Naive B cell (primary cell): Measurements from ENCODE around the gene TAAR9. TPM values are rescaled to one million over a fixed set of nuclear protein-coding genes. Genes with fewer than 3 reads are reported as not detected.

Source experiments
- ATAC-seq, 2 donors: fragments of 150-1000 bp; cut with Tn5 transposase; 2 replicates each; pipeline ENCODE4 v1.10.0; 2021; ENCODE audit warnings: low read depth in 2 of 2, mild to moderate bottlenecking in 2 of 2, moderate library complexity in 2 of 2
- DNase-seq: peaks from one replicate; pipeline ENCODE4 v3.0.0; 2022
- H3K27ac Mint-ChIP-seq, 6 donors: one replicate each; pipeline ENCODE4 v1.8.0; 2020 to 2022; ENCODE audit warnings: mild to moderate bottlenecking in 6 of 6, mixed read lengths in 6 of 6, moderate library complexity in 5 of 6, inconsistent platforms in 2 of 6
- H3K27me3 Mint-ChIP-seq, 3 donors: one replicate each; pipeline ENCODE4 v1.8.0; 2021 to 2022; ENCODE audit warnings: mixed read lengths in 3 of 3, mild to moderate bottlenecking in 1 of 3
- H3K36me3 Mint-ChIP-seq, 2 donors: one replicate each; pipeline ENCODE4 v1.8.0; 2020 to 2022; ENCODE audit warnings: mixed read lengths in 2 of 2, inconsistent platforms in 1 of 2, mild to moderate bottlenecking in 1 of 2
- H3K4me1 Mint-ChIP-seq, 3 donors: one replicate each; pipeline ENCODE4 v1.8.0; 2020 to 2022; ENCODE audit warnings: mixed read lengths in 3 of 3, inconsistent platforms in 1 of 3, mild to moderate bottlenecking in 1 of 3, moderate library complexity in 1 of 3
- H3K4me3 Mint-ChIP-seq, 8 donors: one replicate each; pipeline ENCODE4 v1.8.0; 2020 to 2022; ENCODE audit warnings: mild to moderate bottlenecking in 8 of 8, mixed read lengths in 8 of 8, moderate library complexity in 8 of 8, inconsistent platforms in 2 of 8
- H3K9me3 Mint-ChIP-seq, 7 donors: one replicate each; pipeline ENCODE4 v1.8.0; 2020 to 2022; ENCODE audit warnings: mixed read lengths in 7 of 7, mild to moderate bottlenecking in 5 of 7, inconsistent platforms in 2 of 7, moderate library complexity in 1 of 7
- polyA plus RNA-seq, 6 donors: library from polyadenylated mRNA; unstranded; fragments of 300-500 nt; fragmentation: Illumina TruSeq; gene quantifications; one replicate each; pipeline ENCODE4 v1.2.3, GENCODE V29; 2021; ENCODE audit warnings: low read depth in 6 of 6

Gene TAAR9
- polyA plus RNA-seq, 6 donors from 2014 or later, result not detected

DNA sequence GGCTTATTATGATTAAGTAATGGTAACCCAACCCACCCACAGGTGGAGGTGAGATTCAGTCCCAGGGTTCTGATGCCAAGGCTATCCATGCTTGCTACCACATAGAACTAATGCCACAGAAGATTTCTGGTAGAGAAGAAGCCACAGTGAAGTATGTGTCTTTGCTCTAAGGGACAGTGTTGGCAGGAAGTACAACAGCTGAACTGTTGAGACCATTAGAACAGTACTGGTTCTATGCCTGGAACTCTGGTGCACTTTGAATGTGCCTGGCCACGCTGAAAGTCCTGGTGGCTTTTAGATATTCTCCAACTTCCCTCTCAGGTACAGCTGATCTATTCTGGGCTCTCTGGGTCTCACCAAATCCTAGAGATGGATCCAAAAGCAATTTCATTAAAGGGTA, 32.9 kb upstream of the TAAR9 start:
- H3K4me3 Mint-ChIP-seq, result peak overlapping the region; percentile 26 to 89 (median 76)
- H3K4me1 Mint-ChIP-seq, result peaks cover 76 to 93% (median 86%) of the 10 kb centered on the region in 3 donors
- H3K27me3 Mint-ChIP-seq, result no peaks in the 10 kb centered on the region
- ATAC-seq (peak in 1 of 2 donors; percentile 23), DNase-seq (no peak)
- H3K27ac Mint-ChIP-seq, result peak overlapping the region in 5 of 6 donors; percentile 73 to 90 (median 81)
- peaks cover 44 to 63% of the 10 kb centered on the region in 2 donors for H3K36me3 Mint-ChIP-seq
- H3K9me3 Mint-ChIP-seq, result no peaks in the 10 kb centered on the region

DNA sequence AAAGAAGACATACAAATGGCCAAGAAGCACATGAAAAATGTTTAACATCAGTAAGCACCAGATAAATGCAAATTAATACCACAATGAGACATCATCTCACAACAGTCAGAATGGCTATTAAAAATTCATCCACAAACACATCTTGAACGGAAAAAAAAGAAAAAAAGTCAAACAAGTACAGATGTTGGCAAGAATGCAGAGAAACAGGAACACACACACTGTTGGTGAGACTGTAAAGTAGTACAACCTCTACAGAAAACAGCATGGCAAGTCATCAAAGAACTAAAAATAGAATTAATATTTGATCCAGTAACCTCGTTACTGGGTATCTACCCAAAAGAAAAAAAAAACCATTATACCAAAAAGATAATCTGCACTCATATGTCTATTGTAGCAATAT, 31.6 kb upstream of the TAAR9 start:
- Mint-ChIP-seq H3K4me1 (peaks cover 77 to 86% (median 85%) of the 10 kb centered on the region in 3 donors), H3K4me3 (peak overlapping the region; percentile 58 to 89 (median 80)), H3K27me3 (no peaks in the 10 kb centered on the region), H3K36me3 (peaks cover 41 to 63% of the 10 kb centered on the region in 2 donors), H3K9me3 (no peaks in the 10 kb centered on the region), H3K27ac (peak overlapping the region in 5 of 6 donors; percentile 50 to 90 (median 81))
- ATAC-seq (peak in 1 of 2 donors; percentile 44), DNase-seq (no peak)

DNA sequence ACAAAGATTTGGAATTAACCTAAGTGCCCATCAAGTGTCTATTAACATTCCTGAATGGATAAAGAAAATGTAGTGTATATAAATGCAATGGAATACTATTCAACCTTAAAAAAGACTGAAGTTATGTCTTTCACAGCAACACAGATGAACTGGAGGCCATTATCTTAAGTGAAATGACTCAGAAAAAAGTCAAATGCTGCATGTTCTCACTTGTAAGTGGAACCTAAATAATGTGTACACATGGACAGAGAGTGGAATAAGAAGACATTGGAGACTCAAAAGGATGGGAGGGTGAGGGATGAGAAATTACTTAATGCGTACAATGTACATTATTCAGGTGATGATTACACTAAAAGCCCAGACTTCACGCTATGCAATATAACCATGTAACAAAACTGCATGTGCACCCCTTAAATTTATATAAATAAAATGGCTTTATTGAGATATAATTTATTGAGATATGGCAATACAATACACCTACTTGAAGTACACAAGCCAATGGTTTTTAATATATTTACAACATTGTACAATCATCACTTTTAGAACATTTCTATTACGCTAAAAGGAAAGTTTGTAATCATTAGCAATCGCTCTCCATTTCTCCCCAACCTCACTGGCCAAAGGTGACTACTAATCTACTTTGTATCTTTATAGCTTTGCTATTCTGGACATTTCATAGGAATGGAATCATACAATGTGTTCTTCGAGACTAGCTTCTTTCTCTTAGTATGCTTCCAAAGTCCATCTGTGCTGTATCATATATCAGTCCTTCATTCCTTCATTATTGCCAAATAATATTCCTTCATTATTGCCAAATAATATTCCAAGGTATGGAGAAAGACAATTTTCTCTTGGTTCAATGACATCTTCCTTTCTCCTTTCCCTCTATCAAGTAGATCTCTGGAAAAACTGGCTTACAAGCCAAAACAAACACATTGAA, 30.9 kb upstream of the TAAR9 start:
- no peaks in the 10 kb centered on the region for H3K27me3 Mint-ChIP-seq
- H3K36me3 Mint-ChIP-seq, result peaks cover 35 to 59% of the 10 kb centered on the region in 2 donors
- peaks cover 73 to 80% (median 79%) of the 10 kb centered on the region in 3 donors for H3K4me1 Mint-ChIP-seq
- no peaks in the 10 kb centered on the region for H3K9me3 Mint-ChIP-seq
- H3K4me3 Mint-ChIP-seq, result peak overlapping the region; percentile 58 to 89 (median 80)
- ATAC-seq, result no peak
- no peak for DNase-seq
- peak overlapping the region in 5 of 6 donors; percentile 23 to 92 (median 81) for H3K27ac Mint-ChIP-seq

DNA sequence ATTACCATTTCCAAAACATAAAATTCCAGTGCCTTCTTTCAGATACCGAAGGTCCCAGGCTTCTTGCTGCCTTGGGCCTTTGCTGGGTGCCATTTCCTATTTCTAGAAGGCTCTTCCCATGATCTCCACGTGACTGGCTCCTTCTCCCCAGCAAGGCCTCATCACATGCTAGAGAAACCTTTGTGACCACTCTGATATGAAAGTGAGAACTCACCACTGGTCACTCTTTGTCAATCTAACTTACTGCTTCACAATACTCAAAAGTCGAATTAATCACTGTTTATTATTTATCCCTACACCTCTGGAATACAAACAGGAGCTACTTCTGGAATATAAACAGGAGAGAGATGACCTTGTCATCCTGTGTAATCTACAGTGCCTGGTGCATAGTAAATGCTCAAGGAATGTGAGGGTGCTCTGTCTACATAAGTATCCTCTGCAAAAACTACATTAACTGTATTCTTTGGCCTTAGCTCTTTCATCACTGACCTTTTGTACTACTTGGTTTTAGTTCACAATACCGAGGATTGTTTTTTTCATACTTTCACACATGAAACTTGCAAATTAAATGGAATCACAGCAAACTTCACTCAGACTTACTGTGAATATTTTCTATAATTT, 26.8 kb upstream of the TAAR9 start:
- peak overlapping the region; percentile 81 to 100 (median 93) for H3K4me3 Mint-ChIP-seq
- peaks cover 61 to 71% (median 63%) of the 10 kb centered on the region in 3 donors for H3K4me1 Mint-ChIP-seq
- peak overlapping the region in 5 of 6 donors; percentile 28 to 87 (median 83) for H3K27ac Mint-ChIP-seq
- no peak for ATAC-seq
- no peaks in the 10 kb centered on the region for H3K27me3 Mint-ChIP-seq
- peaks cover 26 to 40% of the 10 kb centered on the region in 2 donors for H3K36me3 Mint-ChIP-seq
- no peaks in the 10 kb centered on the region for H3K9me3 Mint-ChIP-seq
- no peak for DNase-seq

DNA sequence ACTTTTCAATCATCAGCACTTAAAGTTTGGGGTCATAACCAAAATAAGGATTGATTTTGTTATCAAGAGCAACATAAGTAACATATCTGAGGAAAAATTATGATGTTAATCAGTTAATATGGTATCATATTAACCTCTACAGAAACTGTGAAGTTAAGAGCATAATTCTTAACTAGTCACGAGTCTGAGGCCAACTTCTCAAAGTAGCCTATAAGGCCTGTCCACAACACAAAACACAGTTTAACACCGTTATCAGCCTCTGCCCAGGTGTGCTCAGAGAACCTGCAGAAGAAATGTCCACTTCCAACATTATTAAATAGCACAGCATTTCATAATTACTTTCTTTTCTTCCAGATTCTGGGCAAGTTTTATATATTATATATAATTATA, 26.3 kb upstream of the TAAR9 start:
- Mint-ChIP-seq H3K27me3 (no peaks in the 10 kb centered on the region), H3K4me1 (peaks cover 55 to 69% (median 59%) of the 10 kb centered on the region in 3 donors), H3K36me3 (peaks cover 26 to 35% of the 10 kb centered on the region in 2 donors), H3K9me3 (no peaks in the 10 kb centered on the region), H3K27ac (peak overlapping the region in 5 of 6 donors; percentile 28 to 91 (median 84)), H3K4me3 (peak overlapping the region; percentile 81 to 100 (median 93))
- no peak for ATAC-seq
- no peak for DNase-seq

DNA sequence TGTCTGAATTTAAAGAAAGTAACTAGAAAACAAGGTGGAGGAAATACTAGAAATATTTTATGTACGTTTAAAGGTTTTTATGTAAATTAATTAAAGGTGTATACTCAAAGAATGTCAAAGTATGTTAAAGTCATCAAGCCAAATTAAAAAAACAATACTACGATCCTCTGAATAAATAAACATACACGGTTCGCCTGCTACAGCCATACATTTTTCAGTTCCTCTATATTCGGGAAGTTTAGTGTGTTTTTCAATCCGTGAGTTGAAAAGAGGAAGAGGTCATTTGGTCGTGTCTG, 25.8 kb upstream of the TAAR9 start:
- no peak for DNase-seq
- H3K9me3 Mint-ChIP-seq, result no peaks in the 10 kb centered on the region
- no peak for ATAC-seq
- H3K27ac Mint-ChIP-seq, result peak overlapping the region in 5 of 6 donors; percentile 47 to 91 (median 84)
- no peaks in the 10 kb centered on the region for H3K27me3 Mint-ChIP-seq
- peak overlapping the region; percentile 81 to 100 (median 93) for H3K4me3 Mint-ChIP-seq
- peaks cover 53 to 64% (median 57%) of the 10 kb centered on the region in 3 donors for H3K4me1 Mint-ChIP-seq
- H3K36me3 Mint-ChIP-seq, result peaks cover 22 to 32% of the 10 kb centered on the region in 2 donors

DNA sequence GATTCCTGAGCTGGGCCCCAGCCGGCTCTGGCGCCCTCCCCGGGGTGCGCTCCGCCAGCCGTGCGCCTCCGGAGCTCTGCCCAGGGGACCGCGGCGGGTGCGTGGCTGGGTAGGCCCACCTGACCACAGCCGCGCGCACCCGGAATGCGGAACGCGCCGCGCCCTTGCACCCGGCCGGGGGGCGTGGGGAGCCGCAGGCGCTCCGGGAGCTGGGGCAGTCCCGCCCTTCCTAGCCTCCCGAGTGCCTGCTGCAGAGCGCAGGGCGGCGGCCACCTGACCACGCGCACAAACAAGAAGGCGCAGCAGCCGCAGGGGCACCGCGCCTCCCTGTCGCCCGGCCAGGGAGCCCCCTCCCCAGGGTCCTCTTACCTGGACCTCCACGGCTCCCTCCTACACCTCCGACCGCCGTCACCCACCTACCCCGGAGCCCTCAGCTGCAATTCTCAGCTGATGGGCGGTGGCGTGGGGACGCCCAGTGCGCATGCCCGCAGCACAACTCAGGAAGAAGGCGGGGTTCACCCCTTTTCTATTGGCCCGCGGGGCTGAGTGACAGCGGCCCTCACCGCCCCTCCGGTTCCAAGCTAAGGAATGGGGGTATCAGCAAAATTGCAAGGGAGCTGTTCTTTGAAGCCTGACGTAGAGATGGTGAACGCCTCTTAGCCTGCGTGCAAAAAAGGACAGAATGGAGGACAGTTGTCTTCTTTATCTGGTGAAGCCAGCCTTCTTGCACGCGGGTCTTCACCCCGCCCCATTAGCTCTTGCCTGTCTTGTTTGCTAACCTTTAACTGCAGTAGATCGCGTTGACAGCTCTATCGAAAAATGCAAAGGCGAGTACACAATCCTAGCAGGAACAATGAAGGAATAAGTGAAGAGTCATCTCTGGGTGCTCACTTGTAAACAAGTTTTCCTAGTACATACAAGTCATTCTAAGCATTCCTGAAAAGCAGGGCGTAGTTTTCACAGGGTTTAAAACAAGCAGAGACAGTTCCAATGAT, 25.1 kb upstream of the TAAR9 start, which contains the start of gene STX7:
Gene STX7 (minus strand): TSS at position 479 of the 995 bp plus-strand sequence. CDS start 9,586 bp downstream, outside the sequence.
- ATAC-seq, result peak; percentile 83 to 87
- H3K9me3 Mint-ChIP-seq, result no peaks in the 10 kb centered on the region
- peaks cover 47 to 58% (median 51%) of the 10 kb centered on the region in 3 donors for H3K4me1 Mint-ChIP-seq
- peak within 1 kb of the TSS; percentile 81 to 100 (median 98) for H3K4me3 Mint-ChIP-seq
- H3K27me3 Mint-ChIP-seq, result no peaks in the 10 kb centered on the region
- peak within 1 kb of the TSS in 5 of 6 donors; percentile 99 to 100 (median 99) for H3K27ac Mint-ChIP-seq
- DNase-seq, result peak; percentile 95
- peaks cover 16 to 26% of the 10 kb centered on the region in 2 donors for H3K36me3 Mint-ChIP-seq

DNA sequence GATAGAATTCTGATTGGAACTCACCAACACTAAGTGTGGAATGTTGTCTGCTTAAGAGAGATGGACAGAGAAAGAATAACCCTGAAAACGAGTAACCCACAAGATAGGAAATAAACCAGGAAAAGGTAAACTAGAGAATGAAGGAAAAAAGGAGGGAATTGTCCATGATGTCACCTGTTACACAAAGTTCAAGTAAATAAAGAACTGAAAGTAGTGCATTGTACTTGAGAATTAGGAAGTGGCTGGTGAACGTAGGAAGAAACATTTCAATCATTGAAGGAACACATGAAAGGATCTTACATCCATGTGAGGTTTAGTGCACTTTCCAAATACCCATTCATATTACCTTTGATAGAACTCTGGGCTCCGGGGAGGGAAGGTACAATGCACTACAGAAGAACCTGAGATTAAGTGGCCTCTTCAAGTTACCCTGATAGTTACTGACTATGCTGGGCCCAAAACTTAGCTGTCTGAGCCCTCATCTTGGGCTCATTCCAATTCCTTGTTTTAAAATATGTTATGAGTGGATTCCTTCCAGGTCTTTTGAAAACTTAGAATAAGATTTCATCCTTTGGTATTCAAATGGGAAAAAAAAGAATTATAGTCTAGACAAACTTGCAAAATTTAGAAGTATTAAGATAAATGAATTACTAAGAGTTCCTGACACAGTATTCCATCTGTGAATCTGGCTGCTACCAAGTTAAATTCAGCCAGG, 24.1 kb upstream of the TAAR9 start:
- peak; percentile 48 for DNase-seq
- Mint-ChIP-seq H3K27ac (peak overlapping the region in 5 of 6 donors; percentile 99 to 100 (median 99)), H3K9me3 (no peaks in the 10 kb centered on the region), H3K36me3 (peaks cover 9 to 16% of the 10 kb centered on the region in 2 donors), H3K4me3 (peak overlapping the region; percentile 81 to 100 (median 98)), H3K4me1 (peaks cover 36 to 47% (median 40%) of the 10 kb centered on the region in 3 donors), H3K27me3 (no peaks in the 10 kb centered on the region)
- peak in 1 of 2 donors; percentile 7 for ATAC-seq

DNA sequence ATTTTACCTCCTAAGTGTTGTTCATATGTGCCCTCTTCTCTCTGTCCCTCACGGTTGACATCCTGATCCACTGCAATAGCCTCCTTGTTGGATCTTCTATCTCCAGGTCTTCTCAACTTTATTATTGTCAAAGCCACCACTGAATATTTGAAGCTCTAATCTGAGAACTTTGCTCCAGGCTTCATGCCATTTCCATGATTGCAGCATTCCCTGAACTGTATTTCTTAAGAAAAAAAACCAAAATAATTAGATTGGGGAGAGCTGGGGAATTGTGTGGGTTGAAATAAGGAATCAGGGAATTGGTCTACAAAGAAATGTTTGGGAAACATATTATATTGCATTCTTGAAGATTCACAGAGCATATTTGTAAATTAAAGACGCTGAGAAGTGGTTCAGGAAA, 22.7 kb upstream of the TAAR9 start:
- ATAC-seq (no peak), DNase-seq (no peak)
- H3K4me1 Mint-ChIP-seq, result peaks cover 27 to 44% (median 35%) of the 10 kb centered on the region in 3 donors
- peaks cover 0 to 2% (median 0%) of the 10 kb centered on the region in 7 donors for H3K9me3 Mint-ChIP-seq
- H3K36me3 Mint-ChIP-seq, result peaks cover 9 to 14% of the 10 kb centered on the region in 2 donors
- peak overlapping the region in 4 of 6 donors; percentile 49 to 94 (median 66) for H3K27ac Mint-ChIP-seq
- peak overlapping the region in 3 of 8 donors; percentile 29 to 76 (median 39) for H3K4me3 Mint-ChIP-seq
- H3K27me3 Mint-ChIP-seq, result no peaks in the 10 kb centered on the region

DNA sequence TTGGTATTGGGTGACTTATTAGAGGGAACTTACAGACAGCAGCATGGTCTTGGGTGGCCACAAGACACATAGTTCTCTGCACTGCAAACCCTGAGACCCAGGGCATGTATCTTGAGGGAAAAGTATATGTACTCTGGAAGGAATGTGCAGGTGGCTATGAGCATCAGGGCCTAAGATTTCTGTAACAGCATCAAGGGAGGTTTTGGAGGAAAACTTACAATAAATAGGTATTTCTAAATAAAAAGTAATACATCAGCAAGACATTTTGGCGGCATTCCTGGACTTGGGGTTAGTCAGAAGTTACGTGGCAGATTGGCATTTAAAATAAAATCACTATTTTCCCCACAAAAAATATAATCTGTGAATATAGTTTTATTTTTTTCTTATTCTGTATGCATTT, 17.1 kb upstream of the TAAR9 start:
- Mint-ChIP-seq H3K27ac (no peak overlapping the region), H3K4me1 (peaks cover 3 to 7% (median 7%) of the 10 kb centered on the region in 3 donors), H3K9me3 (peaks cover 0 to 2% (median 0%) of the 10 kb centered on the region in 7 donors), H3K36me3 (no peaks in the 10 kb centered on the region), H3K27me3 (no peaks in the 10 kb centered on the region), H3K4me3 (no peak overlapping the region)
- DNase-seq, result no peak
- no peak for ATAC-seq

DNA sequence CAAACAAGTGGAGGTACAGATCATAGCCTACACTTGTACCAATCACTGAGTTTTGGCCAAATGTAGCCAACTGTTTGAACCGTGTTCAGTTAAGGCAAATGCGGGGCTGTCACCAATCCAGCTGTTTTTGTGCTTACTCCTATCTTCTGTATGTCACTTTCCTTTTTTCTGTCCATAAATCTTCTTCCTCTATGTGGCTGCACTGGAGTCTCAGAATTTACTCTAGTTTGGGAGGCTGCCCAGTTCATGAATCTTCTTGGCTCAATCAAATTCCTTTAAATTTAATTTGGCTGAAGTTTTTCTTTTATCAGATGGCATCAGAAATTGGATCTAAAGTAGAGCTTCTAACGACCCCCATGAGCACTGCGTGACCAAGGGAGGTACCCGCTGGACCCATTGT, 13.4 kb upstream of the TAAR9 start:
- no peak for DNase-seq
- Mint-ChIP-seq H3K4me1 (no peaks in the 10 kb centered on the region), H3K4me3 (no peak overlapping the region), H3K36me3 (no peaks in the 10 kb centered on the region), H3K27ac (peak overlapping the region in 1 of 6 donors; percentile 8), H3K27me3 (no peaks in the 10 kb centered on the region), H3K9me3 (no peaks in the 10 kb centered on the region)
- ATAC-seq, result no peak

DNA sequence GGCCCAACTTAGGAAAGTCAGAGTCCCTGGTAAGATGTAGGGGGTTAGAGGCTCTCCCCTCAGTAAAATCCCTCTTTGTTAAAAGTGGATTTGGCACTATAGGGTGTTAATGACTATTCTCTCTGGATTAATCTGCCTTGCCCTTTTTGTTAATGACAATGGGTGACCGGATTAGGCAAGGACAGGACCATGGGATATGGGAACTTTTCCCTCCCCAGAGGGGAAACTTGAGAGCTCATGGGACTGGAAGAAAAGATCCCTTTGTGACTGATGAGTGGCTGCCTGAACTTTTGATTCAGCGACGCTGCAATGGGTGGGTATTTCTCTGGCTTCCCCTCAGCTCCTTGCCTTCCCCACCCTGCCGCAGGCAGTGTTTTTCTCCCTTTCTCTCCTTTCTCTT, 12.2 kb upstream of the TAAR9 start:
- Mint-ChIP-seq H3K27me3 (no peaks in the 10 kb centered on the region), H3K4me3 (no peak overlapping the region), H3K36me3 (no peaks in the 10 kb centered on the region), H3K27ac (peak overlapping the region in 1 of 6 donors; percentile 91), H3K9me3 (no peaks in the 10 kb centered on the region), H3K4me1 (peaks cover 3 to 5% (median 3%) of the 10 kb centered on the region in 3 donors)
- DNase-seq (no peak), ATAC-seq (no peak)
